WTC11 (cell line): ENCODE measurements around the gene KIDINS220.

Experiments
- CREB1 ChIP-seq: sonication (generic); formaldehyde crosslinking; IDR thresholded peaks from 2 replicates; pipeline ENCODE4 v1.8.0; 2023; ENCODE audit warnings: mild to moderate bottlenecking, missing genetic modification reagents
- FOXK1 ChIP-seq: sonication (generic); formaldehyde crosslinking; IDR thresholded peaks from 2 replicates; pipeline ENCODE4 v1.8.0; 2022; ENCODE audit warnings: mild to moderate bottlenecking, moderate library complexity, missing genetic modification reagents

DNA sequence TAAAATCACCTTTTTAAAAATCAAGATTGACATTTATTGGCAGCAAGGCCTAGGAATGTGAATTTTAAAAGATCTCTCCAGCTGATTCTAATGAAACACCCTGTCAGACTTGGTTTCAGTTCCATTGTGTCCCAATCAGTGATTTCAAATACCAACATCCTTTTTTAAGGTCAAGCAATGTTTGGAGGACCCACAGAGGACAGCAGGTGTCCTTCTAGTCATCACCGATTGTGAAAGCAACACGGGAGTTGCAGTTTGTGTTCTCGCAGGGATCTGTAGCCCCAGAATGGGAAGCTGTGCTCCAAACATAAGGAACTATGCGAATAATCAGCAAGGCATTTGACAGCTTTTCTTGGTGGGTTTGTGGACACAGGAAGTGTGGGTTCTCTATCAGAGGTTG, 4.5 kb upstream of the KIDINS220 start:
- TF ChIP-seq CREB1 (CRISPR knock-in tag): no peak
- TF ChIP-seq FOXK1 (CRISPR knock-in tag): no peak
